ENCODE results near the gene SLC16A12. TPM values are rescaled to one million over a fixed set of nuclear protein-coding genes. Genes with fewer than 3 reads are reported as not detected.

SLC16A12 gene
- total and polyA plus RNA-seq, 2 of the 8 experiments (the other 6 are each of a cell fraction or from before 2014, with no cell fraction given) = 1.6 to 1.9 TPM

DNA sequence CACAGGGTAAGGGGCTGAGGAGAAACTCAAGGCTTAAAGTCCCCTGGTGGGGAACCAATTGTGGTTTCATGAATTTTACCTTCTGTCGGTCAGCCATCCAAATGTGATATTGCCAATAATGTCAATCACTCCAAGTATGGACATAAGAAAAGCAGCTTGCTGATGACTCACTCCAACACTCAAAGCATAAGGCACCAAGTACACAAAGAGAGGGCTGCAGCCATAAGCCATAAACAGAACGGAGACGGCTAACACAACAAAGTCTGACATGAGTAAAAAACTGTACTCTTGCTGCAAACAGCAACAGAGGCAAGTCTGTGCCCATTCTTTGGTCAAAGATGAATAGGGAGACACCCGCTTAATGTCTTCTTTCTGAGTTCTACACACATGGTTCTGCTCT, 96.9 kb downstream of the SLC16A12 start:
- Histone ChIP-seq H3K56ac (replicated peaks; ENCODE audit: insufficient read length, low read depth, low read length) (no peak overlapping the region), H3K23ac (ENCODE audit: insufficient read length) (no peak overlapping the region), H3K4me1 (replicated peaks in 1 of 4; ENCODE audit: control insufficient read depth in 3 of 4, insufficient read depth in 4 of 4, low read length in 3 of 4) (peaks cover 0 to 2% (median 0%) of the 10 kb centered on the region in 4 experiments; a peak in 1 of 7 replicates), H3K23me2 (ENCODE audit: low read depth, low read length) (no peaks in the 10 kb centered on the region), H4K20me1 (replicated peaks in 1 of 2; ENCODE audit: control insufficient read depth in 1 of 2, insufficient read depth in 2 of 2, low read length in 2 of 2) (no peaks in the 10 kb centered on the region), H3K18ac (ENCODE audit: extremely low read depth, low read length) (no peak overlapping the region), H3K9me3 (ENCODE audit: insufficient read depth in 2 of 2, low read depth in 1 of 2, low read length in 1 of 2) (no peaks in the 10 kb centered on the region), H4K8ac (ENCODE audit: extremely low read depth, insufficient read depth, low read length) (no peak overlapping the region), H3K79me2 (ENCODE audit: control insufficient read depth in 1 of 2, insufficient read depth in 2 of 2, low read length in 2 of 2) (no peaks in the 10 kb centered on the region), H2BK12ac (ENCODE audit: low read depth, low read length) (no peak overlapping the region), H3K27ac (ENCODE audit: low read depth, low read length) (no peak overlapping the region), H2BK15ac (ENCODE audit: low read length) (no peak overlapping the region), H3K79me1 (ENCODE audit: low read depth, low read length) (no peaks in the 10 kb centered on the region), H3K14ac (ENCODE audit: insufficient read length) (no peak overlapping the region), H3K27me3 (replicated peaks in 1 of 4; ENCODE audit: control insufficient read depth in 3 of 4, extremely low read depth in 1 of 4, insufficient read depth in 3 of 4, low read length in 3 of 4) (no peaks in the 10 kb centered on the region; a peak in 1 of 7 replicates), H2BK20ac (ENCODE audit: low read length) (no peak overlapping the region), H3K4me2 (ENCODE audit: insufficient read depth in 1 of 2, low read depth in 2 of 2, low read length in 2 of 2) (no peak overlapping the region), H3K4ac (replicated peaks; ENCODE audit: insufficient read length, low read depth, low read length) (no peak overlapping the region), H3K9ac (replicated peaks in 1 of 4; ENCODE audit: extremely low read depth in 1 of 4, low read depth in 3 of 4, low read length in 3 of 4) (no peak overlapping the region), H4K91ac (replicated peaks; ENCODE audit: insufficient read length, low read length) (no peak overlapping the region), H2AFZ (ENCODE audit: low read length) (no peak overlapping the region), H4K5ac (ENCODE audit: insufficient read length, low read depth, low read length) (no peak overlapping the region), H2BK120ac (replicated peaks; ENCODE audit: low read depth, low read length) (no peak overlapping the region), H2AK5ac (ENCODE audit: low read depth, low read length) (no peak overlapping the region), H3K4me3 (ENCODE audit: extremely low read depth in 1 of 4, insufficient read depth in 2 of 4, low read depth in 3 of 4, low read length in 4 of 4) (no peak overlapping the region), H3K36me3 (ENCODE audit: control insufficient read depth in 2 of 4, insufficient read depth in 4 of 4, low read length in 3 of 4) (no peaks in the 10 kb centered on the region), H2BK5ac (ENCODE audit: low read depth, low read length) (no peak overlapping the region)
- ChIA-PET POLR2A (ENCODE audit: partially characterized antibody) (no interaction called here), CTCF (ENCODE audit: partially characterized antibody) (no interaction called here)
- 85% methylated on average over 4 of the region's 4 CpGs; no CpG with 5 or more reads in 1 of the 2 experiments for WGBS, 2 experiments (ENCODE audit: extremely low coverage in 1 of 2, insufficient coverage in 1 of 2, insufficient read length in 1 of 2, insufficient replicate concordance in 2 of 2, low coverage in 1 of 2, low lambda C conversion rate in 2 of 2, missing lambda C conversion rate in 1 of 2)
- no peak for DNase-seq (ENCODE audit: low read depth in 1 of 2, low spot score in 2 of 2)
- no peak for FAIRE-seq
- TF ChIP-seq SIRT6 (IDR thresholded peaks at IDR 0.05; ENCODE audit: low read length) (no peak), TEAD4 (IDR thresholded peaks at IDR 0.05; ENCODE audit: low read depth, low read length) (no peak), SP4 (IDR thresholded peaks at IDR 0.05; ENCODE audit: low read length) (no peak), CHD1 (IDR thresholded peaks at IDR 0.05; ENCODE audit: low read depth, low read length) (no peak), TAF7 (optimal IDR thresholded peaks at IDR 0.05; ENCODE audit: borderline replicate concordance, low read depth, low read length) (no peak), FOSL1 (IDR thresholded peaks at IDR 0.05; ENCODE audit: insufficient read depth, low read depth, low read length) (no peak), JUN (IDR thresholded peaks at IDR 0.05; ENCODE audit: low read depth, low read length) (no peak)

All from H1 (cell line).